Uterus (tissue), 4 donors: ENCODE results near the gene PUDP. TPM values are rescaled to one million over a fixed set of nuclear protein-coding genes. Genes with fewer than 3 reads are reported as not detected.
"Not testable (repeated sequence)": the region's sequence is repeated elsewhere in the genome, so short reads cannot be mapped to it uniquely, and the experiment has no call there.

Source experiments
- DNase-seq, 2 donors: peaks; one replicate each; pipeline ENCODE4 v3.0.0-alpha.2; 2019 to 2020
- H3K27ac ChIP-seq, 2 donors: fragments of 200-600 bp; sonication (generic); 1 replicate in 1 of 2; 2 replicates in 1 of 2; pipeline ENCODE4 v1.5.1; 2016 to 2018
- H3K27me3 ChIP-seq, 2 donors: fragments of 200-600 bp; sonication (generic); one replicate each; pipeline ENCODE4 v1.5.1; 2018 to 2019; ENCODE audit warnings: control low read depth in 1 of 2
- H3K36me3 ChIP-seq, 2 donors: fragments of 200-600 bp; sonication (generic); one replicate each; pipeline ENCODE4 v1.5.1; 2019; ENCODE audit warnings: control low read depth in 1 of 2
- H3K4me1 ChIP-seq, 2 donors: fragments of 200-600 bp; sonication (generic); one replicate each; pipeline ENCODE4 v1.5.1; 2018 to 2019; ENCODE audit warnings: control low read depth in 1 of 2
- H3K4me3 ChIP-seq, 2 donors: fragments of 200-600 bp; sonication (generic); 1 replicate in 1 of 2; 2 replicates in 1 of 2; pipeline ENCODE4 v1.5.1; 2018 to 2019; ENCODE audit warnings: mild to moderate bottlenecking in 1 of 2
- H3K9me3 ChIP-seq, 2 donors: fragments of 200-600 bp; sonication (generic); one replicate each; pipeline ENCODE4 v1.5.1; 2019; ENCODE audit warnings: control low read depth in 1 of 2
- POLR2A ChIP-seq, 2 donors: fragments of 450-650 bp; IDR thresholded peaks; one replicate each; pipeline ENCODE4 v1.6.1; 2016; ENCODE audit warnings: antibody characterized with exemption in 2 of 2, mild to moderate bottlenecking in 1 of 2, moderate library complexity in 1 of 2
- intact Hi-C: fragments of 100-400 bp; cut with DNase I; formaldehyde crosslinking; loops from one replicate; pipeline ENCODE4 v1.15.1; 2023; ENCODE audit warnings: low total_unique reads
- total RNA-seq, 4 donors: library from RNA; depleted of rRNA in 3 of 4; stranded (reverse); fragments of >200 nt in 3 of 4; gene quantifications; one replicate each; pipeline versions ENCODE4 v1.1.0 to v1.2.4, GENCODE V29; 2014 to 2023
- TF ChIP-seq, protein P1 (sequence below), 4 experiments: fragments of 200-600 bp in 2 of 4; fragments of 450-650 bp in 2 of 4; sonication (generic) in 2 of 4; IDR thresholded peaks; one replicate each; pipeline ENCODE4 v1.5.1; 2016 to 2019; ENCODE audit warnings: antibody characterized with exemption in 4 of 4, mild to moderate bottlenecking in 2 of 4, moderate library complexity in 1 of 4
- donor health status: DM: yes; HTN: yes; CAD: no.

The PUDP gene
- total RNA-seq, 4 donors from 2014 or later, result 11.4 to 32.3 (median 14.5) TPM

DNA sequence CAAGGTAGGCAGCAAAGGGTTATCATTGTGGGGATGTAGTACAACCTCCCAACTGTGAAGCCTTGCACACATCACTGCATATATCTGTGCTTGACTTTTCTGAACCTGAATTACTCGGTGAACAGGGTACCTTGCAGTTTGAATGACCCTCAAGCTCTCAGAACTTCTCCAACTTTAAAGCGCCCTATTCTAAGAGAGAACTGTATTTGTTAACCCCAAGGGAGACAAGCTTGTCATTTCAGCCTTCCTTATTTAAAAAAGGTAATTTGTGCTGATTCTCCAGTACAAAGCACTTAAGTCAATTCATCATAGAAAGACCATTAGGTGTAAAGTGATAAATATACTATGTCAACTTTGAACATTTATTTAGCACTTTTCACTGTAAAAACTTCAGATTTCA lies 122.5 kb downstream of the PUDP start:
- Histone ChIP-seq H3K4me1 (no peaks in the 10 kb centered on the region), H3K4me3 (no peak overlapping the region), H3K36me3 (no peaks in the 10 kb centered on the region), H3K27me3 (no peaks in the 10 kb centered on the region), H3K9me3 (no peaks in the 10 kb centered on the region), H3K27ac (no peak overlapping the region)
- TF ChIP-seq, protein P1, sequence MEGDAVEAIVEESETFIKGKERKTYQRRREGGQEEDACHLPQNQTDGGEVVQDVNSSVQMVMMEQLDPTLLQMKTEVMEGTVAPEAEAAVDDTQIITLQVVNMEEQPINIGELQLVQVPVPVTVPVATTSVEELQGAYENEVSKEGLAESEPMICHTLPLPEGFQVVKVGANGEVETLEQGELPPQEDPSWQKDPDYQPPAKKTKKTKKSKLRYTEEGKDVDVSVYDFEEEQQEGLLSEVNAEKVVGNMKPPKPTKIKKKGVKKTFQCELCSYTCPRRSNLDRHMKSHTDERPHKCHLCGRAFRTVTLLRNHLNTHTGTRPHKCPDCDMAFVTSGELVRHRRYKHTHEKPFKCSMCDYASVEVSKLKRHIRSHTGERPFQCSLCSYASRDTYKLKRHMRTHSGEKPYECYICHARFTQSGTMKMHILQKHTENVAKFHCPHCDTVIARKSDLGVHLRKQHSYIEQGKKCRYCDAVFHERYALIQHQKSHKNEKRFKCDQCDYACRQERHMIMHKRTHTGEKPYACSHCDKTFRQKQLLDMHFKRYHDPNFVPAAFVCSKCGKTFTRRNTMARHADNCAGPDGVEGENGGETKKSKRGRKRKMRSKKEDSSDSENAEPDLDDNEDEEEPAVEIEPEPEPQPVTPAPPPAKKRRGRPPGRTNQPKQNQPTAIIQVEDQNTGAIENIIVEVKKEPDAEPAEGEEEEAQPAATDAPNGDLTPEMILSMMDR (IDR thresholded peaks at IDR 0.05), result no peak
- TF ChIP-seq POLR2A (IDR thresholded peaks at IDR 0.05), result no peak
- intact Hi-C loops, result no loop called here
- no peak for DNase-seq

DNA sequence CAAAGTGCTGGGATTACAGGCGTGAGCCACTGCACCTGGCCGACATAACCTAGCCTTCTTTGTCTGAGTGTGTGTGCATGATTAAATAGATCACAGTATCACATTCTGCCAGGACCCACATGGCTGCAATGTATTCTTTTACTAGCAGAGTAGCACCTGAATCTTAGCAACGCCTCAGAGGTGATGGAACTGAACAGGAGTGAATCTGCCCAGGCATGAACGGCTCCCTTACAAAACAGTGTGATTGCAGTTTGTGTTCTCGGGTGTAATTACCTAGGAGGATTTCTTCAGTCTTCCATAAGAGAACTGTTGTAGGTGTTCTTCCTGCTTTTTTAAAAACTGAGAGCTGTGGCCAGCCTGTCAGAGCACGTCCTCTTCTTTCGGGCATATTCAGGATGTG lies 123.1 kb downstream of the PUDP start:
- DNase-seq, result no peak
- Histone ChIP-seq H3K4me3 (no peak overlapping the region), H3K4me1 (no peaks in the 10 kb centered on the region), H3K36me3 (no peaks in the 10 kb centered on the region), H3K27ac (no peak overlapping the region), H3K27me3 (no peaks in the 10 kb centered on the region), H3K9me3 (no peaks in the 10 kb centered on the region)
- intact Hi-C loops, result no loop called here
- TF ChIP-seq, protein P1 (IDR thresholded peaks at IDR 0.05), result no peak
- no peak for TF ChIP-seq POLR2A (IDR thresholded peaks at IDR 0.05)

DNA sequence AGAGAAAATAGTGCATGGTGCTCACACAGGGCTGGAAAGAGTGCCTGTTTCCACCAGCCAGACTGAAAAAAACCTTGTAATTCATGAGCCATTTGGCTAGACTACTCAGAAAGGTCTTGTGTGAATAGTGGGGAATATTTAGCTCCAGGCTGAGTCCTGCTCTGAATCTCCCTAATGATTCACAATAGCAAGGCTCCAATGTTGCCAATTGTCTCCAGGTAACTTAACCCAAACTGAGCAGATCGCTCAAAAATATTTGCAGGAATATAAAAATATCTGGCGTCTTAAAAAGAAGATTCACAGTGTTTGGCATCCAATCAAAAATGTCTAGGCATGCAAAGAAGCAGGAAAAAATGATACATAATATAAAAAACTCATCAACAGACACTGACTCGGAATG lies 125.0 kb downstream of the PUDP start:
- H3K4me3 ChIP-seq, H3K36me3 ChIP-seq, intact Hi-C loops, H3K27ac ChIP-seq, H3K4me1 ChIP-seq, H3K27me3 ChIP-seq, H3K9me3 ChIP-seq, DNase-seq: not testable (repeated sequence)

DNA sequence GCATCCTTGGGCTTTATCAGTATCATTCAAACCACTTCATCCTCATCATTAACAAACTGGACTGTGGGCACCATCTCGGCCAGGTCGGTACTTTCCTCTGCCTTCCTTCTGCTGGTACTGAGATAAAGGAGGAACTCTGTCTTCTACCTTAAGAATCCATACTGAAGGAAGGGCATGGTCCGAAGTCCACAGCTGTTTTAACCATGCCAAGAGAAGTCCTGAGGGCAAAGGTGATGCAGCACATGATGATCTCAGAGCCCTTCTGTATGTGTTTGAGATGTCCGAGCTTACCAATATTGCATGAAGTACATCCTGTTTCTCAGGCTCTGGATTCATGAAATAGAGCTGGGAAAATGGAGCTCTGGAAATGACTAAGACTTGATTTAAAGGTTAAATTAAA lies 126.0 kb downstream of the PUDP start:
- no peak overlapping the region for H3K4me3 ChIP-seq
- H3K4me1 ChIP-seq, result no peaks in the 10 kb centered on the region
- H3K27me3 ChIP-seq, result no peaks in the 10 kb centered on the region
- intact Hi-C loops, result no loop called here
- H3K9me3 ChIP-seq, result no peaks in the 10 kb centered on the region
- TF ChIP-seq, protein P1 (IDR thresholded peaks at IDR 0.05), result no peak
- no peak for TF ChIP-seq POLR2A (IDR thresholded peaks at IDR 0.05)
- no peaks in the 10 kb centered on the region for H3K36me3 ChIP-seq
- no peak overlapping the region for H3K27ac ChIP-seq
- DNase-seq, result no peak

DNA sequence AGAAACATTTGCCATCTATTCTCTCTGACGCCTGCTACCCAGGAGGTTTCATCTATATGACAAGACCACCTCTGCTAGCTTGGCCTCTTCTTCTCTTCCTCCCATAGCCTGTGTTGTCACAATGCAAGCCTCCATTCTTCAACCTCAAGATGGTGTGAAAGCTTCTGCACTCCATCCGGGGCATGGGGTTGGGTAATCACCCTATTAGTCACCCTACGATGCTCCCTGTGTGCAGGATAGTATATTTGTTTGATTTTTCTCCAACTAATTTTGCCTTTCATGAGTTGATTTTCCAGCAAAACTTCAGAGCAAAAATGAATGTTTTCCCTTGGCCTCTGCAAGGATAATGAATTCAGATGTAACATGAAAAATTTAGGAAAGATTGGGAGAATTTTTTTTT lies 128.4 kb downstream of the PUDP start:
- TF ChIP-seq POLR2A (IDR thresholded peaks at IDR 0.05), result no peak
- TF ChIP-seq, protein P1 (IDR thresholded peaks at IDR 0.05), result no peak
- intact Hi-C loops, result no loop called here
- no peak for DNase-seq
- Histone ChIP-seq H3K27ac (no peak overlapping the region), H3K27me3 (no peaks in the 10 kb centered on the region), H3K4me1 (no peaks in the 10 kb centered on the region), H3K9me3 (no peaks in the 10 kb centered on the region), H3K4me3 (no peak overlapping the region), H3K36me3 (no peaks in the 10 kb centered on the region)

DNA sequence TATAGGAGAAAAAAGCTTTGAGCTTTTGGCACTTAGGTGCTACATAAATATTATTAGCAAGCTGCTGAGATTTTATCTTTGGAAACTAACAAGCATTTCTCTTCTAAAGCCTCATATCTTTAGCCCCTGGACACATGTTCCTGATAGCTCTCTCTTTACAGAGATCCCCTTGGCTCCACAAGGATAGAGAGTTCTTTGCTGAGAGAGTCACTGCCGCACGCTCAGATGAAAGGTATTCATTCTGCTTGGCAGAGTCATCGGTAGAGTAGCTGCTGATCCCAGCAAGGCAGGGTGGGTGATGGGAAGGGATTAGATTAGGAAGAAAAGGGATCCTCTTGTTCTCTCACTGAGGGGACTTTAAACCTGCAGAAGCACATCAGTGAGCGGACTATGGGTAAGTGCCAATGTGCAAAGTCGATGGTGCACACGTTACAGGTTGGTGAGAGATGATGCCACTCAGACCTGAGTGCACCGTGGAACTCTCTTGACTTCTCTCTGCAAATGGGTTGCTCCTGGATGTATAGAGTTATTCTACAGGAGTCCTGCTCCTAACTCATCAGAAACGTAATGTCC lies 135.6 kb downstream of the PUDP start:
- DNase-seq, H3K4me3 ChIP-seq, H3K27ac ChIP-seq, H3K4me1 ChIP-seq, H3K27me3 ChIP-seq, H3K9me3 ChIP-seq, H3K36me3 ChIP-seq, intact Hi-C loops: not testable (repeated sequence)

DNA sequence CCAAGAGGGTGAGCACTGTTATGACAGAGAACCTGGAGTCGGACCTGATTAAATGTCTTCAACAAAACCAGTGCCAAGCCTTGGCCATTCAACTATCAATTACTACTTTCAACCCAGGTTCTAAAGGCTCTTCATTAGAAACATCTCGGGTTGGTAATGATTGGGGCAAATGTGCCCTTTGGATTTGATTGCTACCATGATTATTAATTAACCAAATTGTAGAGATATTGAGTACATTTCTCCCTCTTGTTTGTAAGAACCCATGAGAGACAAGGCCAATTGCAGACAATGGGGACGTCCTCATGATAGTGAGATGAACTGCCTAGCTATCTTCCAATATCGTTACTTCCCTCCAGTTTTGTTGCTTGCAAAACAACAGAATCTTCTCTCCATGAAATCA lies 137.1 kb downstream of the PUDP start:
- H3K27ac ChIP-seq, H3K9me3 ChIP-seq, DNase-seq, H3K36me3 ChIP-seq, H3K4me3 ChIP-seq, H3K27me3 ChIP-seq, H3K4me1 ChIP-seq, intact Hi-C loops: not testable (repeated sequence)

DNA sequence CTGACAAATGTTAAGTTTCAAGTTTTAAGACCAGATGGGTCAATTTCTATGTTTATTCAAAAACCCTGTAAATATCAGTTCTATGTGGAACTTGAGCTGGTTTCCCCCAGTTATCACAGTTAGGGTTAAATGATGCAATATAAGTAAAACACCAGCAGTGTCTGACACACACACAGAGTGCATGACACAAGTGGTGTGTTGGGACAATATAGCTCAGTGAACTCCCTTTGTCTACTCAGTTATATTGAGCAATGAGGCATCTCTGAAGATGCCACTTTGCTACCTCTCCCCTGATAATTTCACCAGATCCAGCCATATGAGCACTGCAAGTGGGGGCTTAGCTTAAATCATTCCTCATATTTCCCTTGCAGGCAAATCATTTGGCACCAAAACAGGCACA lies 140.6 kb downstream of the PUDP start:
- H3K27me3 ChIP-seq, intact Hi-C loops: not testable (repeated sequence)

More for the DNA sequence above, 140.6 kb downstream of the PUDP start:
- not testable (repeated sequence) for H3K4me3 ChIP-seq, H3K4me1 ChIP-seq, H3K9me3 ChIP-seq, DNase-seq, H3K36me3 ChIP-seq, H3K27ac ChIP-seq
